Midbrain (tissue), 1 donor: ENCODE measurements around the gene IL13.

Source experiments
- DNase-seq: peaks from one replicate; lab custom pipeline; 2025; lab: John Stamatoyannopoulos, UW

IL13 gene

GRCh38 chr5:132669966-132670882 lies 12.3 kb downstream of the IL13 start:
- no peak for DNase-seq

GRCh38 chr5:132671000-132671399 lies 13.0 kb downstream of the IL13 start:
- DNase-seq = no peak

- DNase-seq = no peak
These were observed 15.5 kb downstream of the IL13 start for GRCh38 chr5:132673488-132673887.

- no peak for DNase-seq
These were observed 16.1 kb downstream of the IL13 start, which contains the start of gene IL4 for GRCh38 chr5:132673939-132674630. TSS of gene IL4 (plus strand) at chr5:132673989. CDS start at chr5:132674051, 62 bp downstream.

- DNase-seq = no peak
These were observed 16.9 kb downstream of the IL13 start for GRCh38 chr5:132674671-132675506.

GRCh38 chr5:132675936-132676689 lies 18.1 kb downstream of the IL13 start:
- no peak for DNase-seq

GRCh38 chr5:132677191-132677590 lies 19.2 kb downstream of the IL13 start:
- DNase-seq = no peak

- DNase-seq = no peak
These were observed 19.9 kb downstream of the IL13 start for GRCh38 chr5:132677682-132678400.

GRCh38 chr5:132678735-132679134 lies 20.8 kb downstream of the IL13 start:
- DNase-seq = no peak

GRCh38 chr5:132679166-132679565 lies 21.2 kb downstream of the IL13 start:
- no peak for DNase-seq

GRCh38 chr5:132679717-132680380 lies 21.9 kb downstream of the IL13 start:
- DNase-seq = no peak

- no peak for DNase-seq
These were observed 23.0 kb downstream of the IL13 start for GRCh38 chr5:132680780-132681475.

- no peak for DNase-seq
These were observed 23.5 kb downstream of the IL13 start for GRCh38 chr5:132681476-132681831.

- DNase-seq = no peak
These were observed 24.0 kb downstream of the IL13 start for GRCh38 chr5:132681983-132682382.

GRCh38 chr5:132684491-132684890 lies 26.5 kb downstream of the IL13 start:
- DNase-seq = no peak

- no peak for DNase-seq
These were observed 27.1 kb downstream of the IL13 start for GRCh38 chr5:132684922-132685720.

- no peak for DNase-seq
These were observed 28.2 kb downstream of the IL13 start for GRCh38 chr5:132686193-132686592.

GRCh38 chr5:132687995-132688394 lies 30.0 kb downstream of the IL13 start:
- no peak for DNase-seq
